ENCODE measurements around the gene HNRNPAB.

Gene HNRNPAB

GRCh38 chr5:178216779-178217178 lies 12.4 kb downstream of the HNRNPAB start:
- H3K4me3 ChIP-seq (ENCODE audit: low read depth, low read length), result no peak overlapping the region
- ChIA-PET POLR2A (interaction anchor here (0.7 to 5.3 kb wide), 2 partner anchors 12 to 368 kb away, joined by 4 to 45 read pairs; partner anchors contain the start of gene HNRNPAB), CTCF (interaction anchor here (1.6 kb wide), 1 partner anchor 18 kb away, joined by 4 read pairs; no protein-coding TSS in a partner anchor)
- H3K36me3 ChIP-seq (ENCODE audit: control insufficient read depth in 2 of 2, insufficient read depth in 1 of 2, low read length in 2 of 2), result peaks cover 35 to 79% of the 10 kb centered on the region in 2 experiments
- H3K9me3 ChIP-seq (ENCODE audit: control insufficient read depth, insufficient read depth, low read depth, low read length), result no peaks in the 10 kb centered on the region
- TF ChIP-seq ZNF561 (tag by site-specific recombination; IDR thresholded peaks at IDR 0.05; ENCODE audit: borderline replicate concordance) (no peak), ZNF548 (tag by site-specific recombination; IDR thresholded peaks at IDR 0.05) (no peak), ZNF121 (tag by site-specific recombination; IDR thresholded peaks at IDR 0.05) (peak; percentile 62; the same call in 1 of the 2 replicates)
- H3K27ac ChIP-seq (ENCODE audit: extremely low read depth, low read depth, low read length), result no peak overlapping the region
- no peaks in the 10 kb centered on the region for H3K4me1 ChIP-seq (ENCODE audit: control insufficient read depth, insufficient read depth, low read length)

GRCh38 chr5:178218237-178218776 lies 14.0 kb downstream of the HNRNPAB start:
- TF ChIP-seq ZNF140 (tag by site-specific recombination; IDR thresholded peaks at IDR 0.05) (no peak), ZNF660 (tag by site-specific recombination; IDR thresholded peaks at IDR 0.05) (0 out of 2 replicates have a peak, but pooled peaks have one; percentile 23), TRIM28 (IDR thresholded peaks at IDR 0.05; ENCODE audit: borderline replicate concordance, low read length) (no peak), ZNF692 (tag by site-specific recombination; IDR thresholded peaks at IDR 0.05) (no peak), PRDM1 (tag by site-specific recombination; IDR thresholded peaks at IDR 0.05) (no peak)
- H3K9me3 ChIP-seq (ENCODE audit: control insufficient read depth, insufficient read depth, low read depth, low read length), result no peaks in the 10 kb centered on the region
- ChIA-PET POLR2A (no interaction called here), CTCF (no interaction called here)
- H3K4me3 ChIP-seq (ENCODE audit: low read depth, low read length), result no peak overlapping the region
- peaks cover 35 to 78% of the 10 kb centered on the region in 2 experiments for H3K36me3 ChIP-seq (ENCODE audit: control insufficient read depth in 2 of 2, insufficient read depth in 1 of 2, low read length in 2 of 2)
- H3K4me1 ChIP-seq (ENCODE audit: control insufficient read depth, insufficient read depth, low read length), result no peaks in the 10 kb centered on the region
- H3K27ac ChIP-seq (ENCODE audit: extremely low read depth, low read depth, low read length), result no peak overlapping the region

GRCh38 chr5:178218827-178219226 lies 14.5 kb downstream of the HNRNPAB start:
- H3K36me3 ChIP-seq (ENCODE audit: control insufficient read depth in 2 of 2, insufficient read depth in 1 of 2, low read length in 2 of 2), result peaks cover 35 to 78% of the 10 kb centered on the region in 2 experiments
- CTCF ChIA-PET, result interaction anchor here (0.8 kb wide), 1 partner anchor 11 kb away, joined by 3 read pairs; no protein-coding TSS in a partner anchor
- no peaks in the 10 kb centered on the region for H3K9me3 ChIP-seq (ENCODE audit: control insufficient read depth, insufficient read depth, low read depth, low read length)
- H3K4me3 ChIP-seq (ENCODE audit: low read depth, low read length), result no peak overlapping the region
- no peak for TF ChIP-seq ZBTB17 (tag by site-specific recombination; IDR thresholded peaks at IDR 0.05)
- TF ChIP-seq PRDM6 (tag by site-specific recombination; IDR thresholded peaks at IDR 0.05), result peak; percentile 54; the same call in 1 of the 2 replicates
- no peak for TF ChIP-seq ZNF350 (tag by site-specific recombination; IDR thresholded peaks at IDR 0.05)
- TF ChIP-seq ZNF335 (tag by site-specific recombination; conservative IDR thresholded peaks at IDR 0.05), result no peak
- H3K4me1 ChIP-seq (ENCODE audit: control insufficient read depth, insufficient read depth, low read length), result no peaks in the 10 kb centered on the region
- no peak overlapping the region for H3K27ac ChIP-seq (ENCODE audit: extremely low read depth, low read depth, low read length)
- POLR2A ChIA-PET, result no interaction called here

GRCh38 chr5:178221282-178221681 lies 16.9 kb downstream of the HNRNPAB start:
- H3K27ac ChIP-seq (ENCODE audit: extremely low read depth, low read depth, low read length), result no peak overlapping the region
- H3K4me3 ChIP-seq (ENCODE audit: low read depth, low read length), result no peak overlapping the region
- H3K36me3 ChIP-seq (ENCODE audit: control insufficient read depth in 2 of 2, insufficient read depth in 1 of 2, low read length in 2 of 2), result peaks cover 32 to 74% of the 10 kb centered on the region in 2 experiments
- no peaks in the 10 kb centered on the region for H3K9me3 ChIP-seq (ENCODE audit: control insufficient read depth, insufficient read depth, low read depth, low read length)
- CTCF ChIA-PET, result no interaction called here
- TF ChIP-seq ZNF311 (tag by site-specific recombination; IDR thresholded peaks at IDR 0.05; ENCODE audit: borderline replicate concordance) (no peak), KLF1 (tag by site-specific recombination; IDR thresholded peaks at IDR 0.05) (no peak), ZNF433 (tag by site-specific recombination; IDR thresholded peaks at IDR 0.05; ENCODE audit: low read depth) (no peak), ZBTB21 (tag by site-specific recombination; IDR thresholded peaks at IDR 0.05) (no peak), YY1 (tag by site-specific recombination; IDR thresholded peaks at IDR 0.05) (no peak), MYNN (tag by site-specific recombination; IDR thresholded peaks at IDR 0.05; ENCODE audit: borderline replicate concordance) (no peak), ZNF585B (tag by site-specific recombination; IDR thresholded peaks at IDR 0.05) (no peak), ZNF785 (tag by site-specific recombination; IDR thresholded peaks at IDR 0.05) (no peak), ZNF501 (tag by site-specific recombination; IDR thresholded peaks at IDR 0.05) (no peak), TSHZ1 (tag by site-specific recombination; IDR thresholded peaks at IDR 0.05; ENCODE audit: borderline replicate concordance) (no peak), SALL2 (tag by site-specific recombination; IDR thresholded peaks at IDR 0.05; ENCODE audit: borderline replicate concordance) (no peak)
- POLR2A ChIA-PET, result interaction anchor here (0.9 to 2.0 kb wide), 3 partner anchors 9 to 13 kb away, joined by 4 to 7 read pairs (median 6); partner anchors contain the start of gene PHYKPL
- no peaks in the 10 kb centered on the region for H3K4me1 ChIP-seq (ENCODE audit: control insufficient read depth, insufficient read depth, low read length)

All from HEK293 (cell line).